H1 (cell line): ENCODE data around the gene SYNGR3.
A peak's percentile ranks its signal among the peaks of the same experiment; 100 is the strongest.

Experiments
- CTCF ChIP-seq, 3 experiments: IDR thresholded peaks; 1 replicate in 2 of 3; 2 replicates in 1 of 3; pipeline versions ENCODE4 v1.5.1 to v1.6.1; 2011; ENCODE audit warnings: low read length in 3 of 3, mild to moderate bottlenecking in 3 of 3, inconsistent platforms in 2 of 3, low read depth in 1 of 3, moderate library complexity in 1 of 3; ENCODE audit not compliant: insufficient read depth in 1 of 3; ENCODE audit errors: control extremely low read depth in 1 of 3
- EP300 ChIP-seq, 2 experiments: IDR thresholded peaks; 1 replicate in 1 of 2; 2 replicates in 1 of 2; pipeline ENCODE4 v1.6.1; 2011 to 2012; ENCODE audit warnings: low read depth in 2 of 2, low read length in 2 of 2, mild to moderate bottlenecking in 2 of 2, borderline replicate concordance in 1 of 2, inconsistent platforms in 1 of 2, moderate library complexity in 1 of 2
- EZH2 ChIP-seq: fragments of 200-600 bp; sonication (generic); IDR thresholded peaks from 2 replicates; pipeline ENCODE4 v1.7.1; 2012; ENCODE audit warnings: low read depth, mild to moderate bottlenecking, moderate library complexity, low read length, inconsistent platforms; ENCODE audit not compliant: severe bottlenecking
- POLR2A ChIP-seq, 2 experiments: IDR thresholded peaks; 1 replicate in 1 of 2; 2 replicates in 1 of 2; pipeline ENCODE4 v1.6.1; 2011; ENCODE audit warnings: low read depth in 2 of 2, low read length in 2 of 2, mild to moderate bottlenecking in 2 of 2; ENCODE audit errors: control extremely low read depth in 1 of 2
- POLR2AphosphoS5 ChIP-seq: IDR thresholded peaks from 2 replicates; pipeline ENCODE4 v1.6.1; 2011; ENCODE audit warnings: low read depth, low read length
- SP1 ChIP-seq: IDR thresholded peaks from 2 replicates; pipeline ENCODE4 v1.6.1; 2011; ENCODE audit warnings: low read depth, low read length

GRCh38 chr16:1979271-1980029 is 10.3 kb upstream of the SYNGR3 start:
- TF ChIP-seq POLR2AphosphoS5 (no peak; the same call in none of the 2 replicates), SP1 (no peak), CTCF (IDR thresholded peaks at IDR 0.05; ENCODE audit: control extremely low read depth in 1 of 3, insufficient read depth in 1 of 3, low read depth in 1 of 3, low read length in 3 of 3) (no peak), EP300 (IDR thresholded peaks at IDR 0.05; ENCODE audit: borderline replicate concordance in 1 of 2, low read depth in 2 of 2, low read length in 2 of 2) (no peak), POLR2A (IDR thresholded peaks at IDR 0.05; ENCODE audit: control extremely low read depth in 1 of 2, low read depth in 2 of 2, low read length in 2 of 2) (peak in 1 of 2 experiments; percentile 22; a peak in 1 of 3 replicates), EZH2 (no peak)
